Retina (tissue), 1 donor: ENCODE results near the gene CHADL.
"Not testable (repeated sequence)": the region's sequence is repeated elsewhere in the genome, so short reads cannot be mapped to it uniquely, and the experiment has no call there.

ENCODE experiments used
- DNase-seq: peaks from one replicate; pipeline ENCODE4 v3.0.0-alpha.2; 2016

Gene CHADL

GRCh38 chr22:41240377-41241132, at the start of gene CHADL:
Gene CHADL, minus strand, starts transcription at chr22:41240931. Its CDS starts 50 bp downstream, at chr22:41240881.
- DNase-seq = peak; percentile 60

- no peak for DNase-seq
Observed at GRCh38 chr22:41289671-41290070, 48.9 kb upstream of the CHADL start.

- no peak for DNase-seq
Observed at GRCh38 chr22:41288245-41288946, 47.7 kb upstream of the CHADL start.

- no peak for DNase-seq
Observed at GRCh38 chr22:41286639-41287091, 45.9 kb upstream of the CHADL start.

GRCh38 chr22:41285820-41286638, 45.3 kb upstream of the CHADL start, which contains the start of gene RANGAP1:
Gene RANGAP1, minus strand, starts transcription at chr22:41286187. Its CDS starts 5,143 bp downstream, at chr22:41281044.
- DNase-seq = peak; percentile 99

- DNase-seq = peak; percentile 77
Observed at GRCh38 chr22:41285441-41285819, 44.7 kb upstream of the CHADL start.

- DNase-seq = no peak
Observed at GRCh38 chr22:41284465-41284864, 43.7 kb upstream of the CHADL start.

- DNase-seq = no peak
Observed at GRCh38 chr22:41280854-41281253, 40.1 kb upstream of the CHADL start.

GRCh38 chr22:41280065-41280464, 39.3 kb upstream of the CHADL start:
- DNase-seq = no peak

- DNase-seq = no peak
Observed at GRCh38 chr22:41274856-41275255, 34.1 kb upstream of the CHADL start.

GRCh38 chr22:41273128-41273527, 32.4 kb upstream of the CHADL start:
- DNase-seq = no peak

- DNase-seq = no peak
Observed at GRCh38 chr22:41271787-41272186, 31.1 kb upstream of the CHADL start.

GRCh38 chr22:41267958-41268357, 27.2 kb upstream of the CHADL start:
- no peak for DNase-seq

GRCh38 chr22:41264408-41264941, 23.7 kb upstream of the CHADL start:
- no peak for DNase-seq

GRCh38 chr22:41263704-41264103, 23.0 kb upstream of the CHADL start:
- DNase-seq = no peak

GRCh38 chr22:41262250-41262765, 21.6 kb upstream of the CHADL start:
- DNase-seq = no peak

- DNase-seq = no peak
Observed at GRCh38 chr22:41261541-41262249, 21.0 kb upstream of the CHADL start.

- DNase-seq = no peak
Observed at GRCh38 chr22:41260871-41261270, 20.1 kb upstream of the CHADL start.

GRCh38 chr22:41259756-41260155, 19.0 kb upstream of the CHADL start:
- not testable (repeated sequence) for DNase-seq

- DNase-seq = no peak
Observed at GRCh38 chr22:41257696-41258095, 17.0 kb upstream of the CHADL start.

GRCh38 chr22:41256254-41257253, 15.8 kb upstream of the CHADL start:
- DNase-seq = no peak
